ENCODE results near the gene ARL2. TPM values are rescaled to one million over a fixed set of nuclear protein-coding genes. Genes with fewer than 3 reads are reported as not detected.

ARL2 gene
- polyA plus RNA-seq, 5 donors = 39.1 to 77.6 (median 48.9) TPM

GRCh38 chr11:65069217-65069616, 55.3 kb downstream of the ARL2 start:
- DNase-seq = no peak

Other genes starting within 250 kb of the ARL2 start
- 100 to 1,000 TPM; 394 to 497 (median 409) TPM for gene SF1, start 235.6 kb upstream of the ARL2 start, polyA plus RNA-seq (ENCODE audit: insufficient read depth in 1 of 5, insufficient read length in 5 of 5, low replicate concordance in 1 of 5)
- gene MAP4K2, start 210.9 kb upstream of the ARL2 start, polyA plus RNA-seq (ENCODE audit: insufficient read depth in 1 of 5, insufficient read length in 5 of 5, low replicate concordance in 1 of 5) = 10 to 100 TPM; 31.6 to 46.6 (median 42.1) TPM
- 10 to 100 TPM; 30.3 to 48.5 (median 37.1) TPM for gene MEN1, start 203.6 kb upstream of the ARL2 start, polyA plus RNA-seq (ENCODE audit: insufficient read depth in 1 of 5, insufficient read length in 5 of 5, low replicate concordance in 1 of 5)
- 1 to 10 TPM; 5.6 to 10.0 (median 8.5) TPM for gene CDC42BPG, start 169.5 kb upstream of the ARL2 start, polyA plus RNA-seq (ENCODE audit: insufficient read depth in 1 of 5, insufficient read length in 5 of 5, low replicate concordance in 1 of 5)
- gene EHD1, start 135.5 kb upstream of the ARL2 start, polyA plus RNA-seq (ENCODE audit: insufficient read depth in 1 of 5, insufficient read length in 5 of 5, low replicate concordance in 1 of 5) = 10 to 100 TPM; 38.4 to 65.5 (median 49.2) TPM
- 10 to 100 TPM; 10.3 to 25.1 (median 15.9) TPM for gene ATG2A, start 97.0 kb upstream of the ARL2 start, polyA plus RNA-seq (ENCODE audit: insufficient read depth in 1 of 5, insufficient read length in 5 of 5, low replicate concordance in 1 of 5)
- gene PPP2R5B, start 89.5 kb upstream of the ARL2 start, polyA plus RNA-seq (ENCODE audit: insufficient read depth in 1 of 5, insufficient read length in 5 of 5, low replicate concordance in 1 of 5) = 10 to 100 TPM; 10.4 to 18.2 (median 13.5) TPM
- under 1 TPM in 3 of 5 donors, not detected in 2; 0.15 to 0.27 (median 0.24) TPM for gene GPHA2, start 78.3 kb upstream of the ARL2 start, polyA plus RNA-seq (ENCODE audit: insufficient read depth in 1 of 5, insufficient read length in 5 of 5, low replicate concordance in 1 of 5)
- gene MAJIN, start 42.1 kb upstream of the ARL2 start, polyA plus RNA-seq (ENCODE audit: insufficient read depth in 1 of 5, insufficient read length in 5 of 5, low replicate concordance in 1 of 5) = not detected
- 1 to 10 TPM; 3.3 to 4.3 (median 3.9) TPM for gene BATF2, start 17.2 kb upstream of the ARL2 start, polyA plus RNA-seq (ENCODE audit: insufficient read depth in 1 of 5, insufficient read length in 5 of 5, low replicate concordance in 1 of 5)
- 10 to 100 TPM; 19.8 to 29.3 (median 24.4) TPM for gene SNX15, start 13.3 kb downstream of the ARL2 start, polyA plus RNA-seq (ENCODE audit: insufficient read depth in 1 of 5, insufficient read length in 5 of 5, low replicate concordance in 1 of 5)
- gene SAC3D1, start 27.1 kb downstream of the ARL2 start, polyA plus RNA-seq (ENCODE audit: insufficient read depth in 1 of 5, insufficient read length in 5 of 5, low replicate concordance in 1 of 5) = 10 to 100 TPM in 3 of 5 donors, 1 to 10 TPM in 2; 8.9 to 16.8 (median 10.4) TPM
- gene NAALADL1, start 44.4 kb downstream of the ARL2 start, polyA plus RNA-seq (ENCODE audit: insufficient read depth in 1 of 5, insufficient read length in 5 of 5, low replicate concordance in 1 of 5) = 10 to 100 TPM; 12.0 to 21.2 (median 16.5) TPM
- 10 to 100 TPM; 12.9 to 25.1 (median 17.9) TPM for gene CDCA5, start 69.9 kb downstream of the ARL2 start, polyA plus RNA-seq (ENCODE audit: insufficient read depth in 1 of 5, insufficient read length in 5 of 5, low replicate concordance in 1 of 5)
- 10 to 100 TPM; 23.5 to 35.3 (median 29.7) TPM for gene ZFPL1, start 70.1 kb downstream of the ARL2 start, polyA plus RNA-seq (ENCODE audit: insufficient read depth in 1 of 5, insufficient read length in 5 of 5, low replicate concordance in 1 of 5)
- gene VPS51, start 82.1 kb downstream of the ARL2 start, polyA plus RNA-seq (ENCODE audit: insufficient read depth in 1 of 5, insufficient read length in 5 of 5, low replicate concordance in 1 of 5) = 100 to 1,000 TPM in 2 of 5 donors, 10 to 100 TPM in 3; 84.5 to 148 (median 99.6) TPM
- 10 to 100 TPM; 18.0 to 27.0 (median 20.6) TPM for gene TM7SF2, start 97.7 kb downstream of the ARL2 start, polyA plus RNA-seq (ENCODE audit: insufficient read depth in 1 of 5, insufficient read length in 5 of 5, low replicate concordance in 1 of 5)
- 1 to 10 TPM; 3.7 to 9.9 (median 4.5) TPM for gene ZNHIT2, start 103.5 kb downstream of the ARL2 start, polyA plus RNA-seq (ENCODE audit: insufficient read depth in 1 of 5, insufficient read length in 5 of 5, low replicate concordance in 1 of 5)
- 1,000 to 10,000 TPM in 1 of 5 donors, 100 to 1,000 TPM in 4; 725 to 1,079 (median 855) TPM for gene FAU, start 108.0 kb downstream of the ARL2 start, polyA plus RNA-seq (ENCODE audit: insufficient read depth in 1 of 5, insufficient read length in 5 of 5, low replicate concordance in 1 of 5)
- gene MRPL49, start 108.2 kb downstream of the ARL2 start, polyA plus RNA-seq (ENCODE audit: insufficient read depth in 1 of 5, insufficient read length in 5 of 5, low replicate concordance in 1 of 5) = 10 to 100 TPM; 40.7 to 48.7 (median 43.5) TPM
- gene SYVN1, start 120.4 kb downstream of the ARL2 start, polyA plus RNA-seq (ENCODE audit: insufficient read depth in 1 of 5, insufficient read length in 5 of 5, low replicate concordance in 1 of 5) = 10 to 100 TPM; 39.1 to 50.0 (median 49.1) TPM
- under 1 TPM in 1 of 5 donors, not detected in 4; 0.10 TPM for gene SPDYC, start 156.1 kb downstream of the ARL2 start, polyA plus RNA-seq (ENCODE audit: insufficient read depth in 1 of 5, insufficient read length in 5 of 5, low replicate concordance in 1 of 5)
- gene CAPN1, start 167.8 kb downstream of the ARL2 start, polyA plus RNA-seq (ENCODE audit: insufficient read depth in 1 of 5, insufficient read length in 5 of 5, low replicate concordance in 1 of 5) = 100 to 1,000 TPM in 1 of 5 donors, 10 to 100 TPM in 4; 60.7 to 100 (median 86.2) TPM
- 10 to 100 TPM; 18.5 to 29.2 (median 27.0) TPM for gene POLA2, start 247.8 kb downstream of the ARL2 start, polyA plus RNA-seq (ENCODE audit: insufficient read depth in 1 of 5, insufficient read length in 5 of 5, low replicate concordance in 1 of 5)